K562 (cell line): Measurements from ENCODE around the gene CT45A9. TPM values are rescaled to one million over a fixed set of nuclear protein-coding genes. Genes with fewer than 3 reads are reported as not detected.

ENCODE experiments used
- ATAC-seq: fragments of 200-7000 bp; cut with Tn5 transposase; 3 replicates; pipeline ENCODE4 v1.9.1; 2020; ENCODE audit warnings: moderate library complexity
- BruUV-seq: library from RNA; stranded (reverse); fragments of 400-500 nt; replicated peaks from 2 replicates; lab custom pipeline; 2021; lab: Mats Ljungman, UMichigan
- CTCF ChIA-PET: fragments of 300-600 bp; formaldehyde crosslinking; extraction: SDS; loops from one replicate; lab custom pipeline; 2021; ENCODE audit warnings: low intra/inter-chr PET ratio; lab: Yijun Ruan, JAX
- POLR2A ChIA-PET: fragments of 300-600, 350-650 bp; sonication (Branson Sonifier 250); formaldehyde crosslinking; extraction: SDS; loops from one replicate; lab custom pipeline; 2021; ENCODE audit warnings: antibody characterized with exemption, inconsistent platforms; lab: Yijun Ruan, JAX
- DNase-seq, 4 experiments: peaks; one replicate each; pipeline versions ENCODE4 v3.0.0 to v3.0.0-alpha.2; 2011 to 2018; ENCODE audit warnings: low spot score in 3 of 4, mixed read lengths in 3 of 4; ENCODE audit errors: extremely low read depth in 1 of 4
- FAIRE-seq: peaks from 2 replicates; lab custom pipeline; 2011; peaks lifted over from hg19 to GRCh38; lab: Jason Lieb, UNC
- H2AFZ ChIP-seq: 2 replicates; pipeline ENCODE4 v1.6.0; 2011; ENCODE audit warnings: low read depth, low read length, control low read depth, inconsistent platforms
- H3K27ac ChIP-seq: fragments of 200-600 bp; 3 replicates; pipeline ENCODE4 v1.8.0; 2011; ENCODE audit warnings: low read depth, mild to moderate bottlenecking, control low read depth, inconsistent platforms, low read length, moderate library complexity, mixed read lengths; ENCODE audit errors: extremely low read depth
- H3K27me3 ChIP-seq, 2 experiments: fragments of 300-600 bp in 1 of 2; 2 replicates in 1 of 2; 3 replicates in 1 of 2; pipeline versions ENCODE4 v1.6.0 to v1.8.0; 2011; ENCODE audit warnings: inconsistent platforms in 2 of 2, low read length in 2 of 2, mild to moderate bottlenecking in 1 of 2, mixed read lengths in 1 of 2, moderate library complexity in 1 of 2; ENCODE audit not compliant: control insufficient read depth in 2 of 2, insufficient read depth in 2 of 2
- H3K36me3 ChIP-seq: fragments of 300-600 bp; 3 replicates; pipeline ENCODE4 v1.8.0; 2011; ENCODE audit warnings: mild to moderate bottlenecking, low read length, inconsistent platforms; ENCODE audit not compliant: control insufficient read depth, insufficient read depth
- H3K4me1 ChIP-seq, 2 experiments: fragments of 200-600 bp in 1 of 2; replicated peaks in 1 of 2; 2 replicates in 1 of 2; 3 replicates in 1 of 2; pipeline versions ENCODE4 v1.5.1 to v1.8.0; 2011; ENCODE audit warnings: inconsistent platforms in 2 of 2, low read length in 2 of 2, mild to moderate bottlenecking in 1 of 2, mixed read lengths in 1 of 2, moderate library complexity in 1 of 2; ENCODE audit not compliant: control insufficient read depth in 2 of 2, insufficient read depth in 2 of 2
- H3K4me2 ChIP-seq: 2 replicates; pipeline ENCODE4 v1.6.1; 2011; ENCODE audit warnings: low read length, control low read depth, inconsistent platforms, mixed read lengths; ENCODE audit not compliant: insufficient read depth
- H3K4me3 ChIP-seq: fragments of 200-600 bp; sonication (generic), shearing (Covaris generic); 2 replicates; pipeline ENCODE4 v1.5.1; 2016; ENCODE audit warnings: control low read depth, inconsistent platforms
- H3K79me2 ChIP-seq: fragments of 200-600 bp; 3 replicates; pipeline ENCODE4 v1.8.0; 2011; ENCODE audit warnings: low read length, inconsistent platforms; ENCODE audit not compliant: control insufficient read depth, insufficient read depth
- H3K9ac ChIP-seq, 2 experiments: 2 replicates each; pipeline versions ENCODE4 v1.6.0 to v1.6.1; 2011; ENCODE audit warnings: low read depth in 2 of 2, low read length in 2 of 2, control low read depth in 1 of 2, inconsistent platforms in 1 of 2, mild to moderate bottlenecking in 1 of 2, mixed read lengths in 1 of 2; ENCODE audit not compliant: insufficient read depth in 1 of 2
- H3K9me1 ChIP-seq: one replicate; pipeline ENCODE4 v1.6.0; 2011; ENCODE audit warnings: inconsistent platforms, mild to moderate bottlenecking, low read length, moderate library complexity; ENCODE audit not compliant: control insufficient read depth, insufficient read depth
- H3K9me3 ChIP-seq: replicated peaks from 2 replicates; pipeline ENCODE4 v1.5.1; 2011; ENCODE audit warnings: low read depth, low read length, inconsistent platforms; ENCODE audit not compliant: control insufficient read depth, insufficient read depth
- H4K20me1 ChIP-seq: replicated peaks from 2 replicates; pipeline ENCODE4 v1.6.1; 2011; ENCODE audit warnings: low read length, inconsistent platforms, mixed read lengths; ENCODE audit not compliant: control insufficient read depth, insufficient read depth
- ARHGAP35 ChIP-seq: fragments of 450-650 bp; IDR thresholded peaks from 2 replicates; pipeline ENCODE4 v1.6.1; 2018; ENCODE audit not compliant: partially characterized antibody
- CREBBP ChIP-seq: IDR thresholded peaks from one replicate; pipeline ENCODE4 v1.6.1; 2012; ENCODE audit warnings: low read depth, mild to moderate bottlenecking, control low read depth, inconsistent platforms, low read length
- ETS2 ChIP-seq: IDR thresholded peaks from 2 replicates; pipeline ENCODE4 v1.6.1; 2016; ENCODE audit warnings: borderline replicate concordance, missing genetic modification characterization, mild to moderate bottlenecking, moderate library complexity, missing compliant biosample characterization; ENCODE audit not compliant: poor library complexity, severe bottlenecking
- NFE2 ChIP-seq: IDR thresholded peaks from 2 replicates; pipeline ENCODE4 v1.6.1; 2014; ENCODE audit warnings: antibody characterized with exemption, low read depth
- NFIC ChIP-seq: fragments of 450-650 bp; IDR thresholded peaks from 2 replicates; pipeline ENCODE4 v1.6.1; 2017; ENCODE audit warnings: mild to moderate bottlenecking, inconsistent platforms
- OTX1 ChIP-seq: fragments of 450-650 bp; formaldehyde crosslinking; IDR thresholded peaks from 2 replicates; pipeline ENCODE4 v1.4.0; 2022; ENCODE audit warnings: mild to moderate bottlenecking
- RAD21 ChIP-seq, 2 experiments: fragments of 250-450 bp in 1 of 2; fragments of 450-650 bp in 1 of 2; sonication (Bioruptor Pico) in 1 of 2; formaldehyde crosslinking in 1 of 2; IDR thresholded peaks in 1 of 2; conservative IDR thresholded peaks in 1 of 2; 2 replicates each; pipeline versions ENCODE4 v1.4.0 to v1.8.0; 2020 to 2022; ENCODE audit warnings: mild to moderate bottlenecking in 2 of 2, moderate library complexity in 1 of 2
- ZBTB8A ChIP-seq: fragments of 450-650 bp; IDR thresholded peaks from 2 replicates; pipeline ENCODE4 v1.6.1; 2018; ENCODE audit warnings: mild to moderate bottlenecking, moderate library complexity; ENCODE audit not compliant: partially characterized antibody
- ZNF408 ChIP-seq: fragments of 250-450 bp; sonication (Bioruptor Pico); IDR thresholded peaks from 2 replicates; pipeline ENCODE4 v1.4.0; 2020; ENCODE audit warnings: low read depth, mild to moderate bottlenecking, moderate library complexity
- ZNF717 ChIP-seq: fragments of 250-450 bp; sonication (Bioruptor Pico); IDR thresholded peaks from 2 replicates; pipeline ENCODE4 v1.5.0; 2021
- WGBS: fragments of 100-300 bp; shearing (Covaris generic); methylation state at CpG from one replicate; pipeline ENCODE4 v1.1.6; 2016; ENCODE audit warnings: low coverage, mixed read lengths; ENCODE audit not compliant: insufficient coverage; ENCODE audit errors: missing lambda C conversion rate; 5-methylcytosine and 5-hydroxymethylcytosine counted together
- in situ Hi-C: fragments of 300-500 bp; cut with MboI; formaldehyde crosslinking; loops from 4 replicates; pipeline ENCODE4 v1.15.0; 2018; ENCODE audit warnings: inconsistent platforms, mixed read lengths
- intact Hi-C: fragments of 100-400 bp; cut with micrococcal nuclease; formaldehyde crosslinking; loops from 2 replicates; pipeline ENCODE4 v1.14.2; 2022
- polyA plus RNA-seq, 8 experiments: library from polyadenylated mRNA; depleted of rRNA in 4 of 8; stranded (reverse) in 5 of 8; unstranded in 3 of 8; fragments of >200 nt; fragmentation: Nextera tagmentation in 2 of 8; fragmentation: Illumina TruSeq in 1 of 8; extraction: Ambion mirVana in 2 of 8; extraction: Trizol in 1 of 8; gene quantifications; 2 replicates each; pipeline versions ENCODE4 v1.2.1 to v1.2.3, GENCODE V29; 2011 to 2014; ENCODE audit warnings: inconsistent platforms in 1 of 8, missing spikeins in 1 of 8
- total RNA-seq, 7 experiments: library from RNA; depleted of rRNA in 6 of 7; stranded (reverse); fragments of >200 nt in 6 of 7; fragmentation: Illumina TruSeq in 2 of 7; extraction: Trizol in 2 of 7; gene quantifications; 2 replicates each; pipeline versions ENCODE4 v1.2.1 to v1.2.3, GENCODE V29; 2011 to 2021; ENCODE audit warnings: low replicate concordance in 1 of 7

CT45A9 gene
- total and polyA plus RNA-seq, 9 of the 15 experiments (the other 6 are each of a cell fraction or from before 2014, with no cell fraction given) = 6.5 to 27.7 (median 9.6) TPM; not detected in 4

- Histone ChIP-seq H3K27me3 (no peaks in the 10 kb centered on the region), H3K27ac (no peak overlapping the region), H3K4me3 (no peak overlapping the region), H3K9ac (no peak overlapping the region), H3K9me3 (no peaks in the 10 kb centered on the region), H3K36me3 (peaks cover 71% of the 10 kb centered on the region; the same call in 2 of the 3 replicates), H4K20me1 (no peaks in the 10 kb centered on the region), H2AFZ (no peak overlapping the region), H3K4me1 (peaks cover 4 to 11% of the 10 kb centered on the region in 2 experiments; a peak in 3 of 5 replicates), H3K4me2 (no peak overlapping the region), H3K9me1 (no peaks in the 10 kb centered on the region), H3K79me2 (no peaks in the 10 kb centered on the region)
- DNase-seq (no peak), ATAC-seq (no peak), FAIRE-seq (no peak)
- WGBS = 95% methylated on average over 5 of the region's 5 CpGs
- TF ChIP-seq NFE2 = no peak
- no peak for TF ChIP-seq ZNF408
- no peak for TF ChIP-seq ARHGAP35
- TF ChIP-seq ZNF717 = no peak
- TF ChIP-seq ZBTB8A = no peak
- no peak for TF ChIP-seq CREBBP
- TF ChIP-seq RAD21 (CRISPR knock-in tag; conservative IDR thresholded peaks at IDR 0.05 in 1 of 2, IDR thresholded peaks at IDR 0.05 in 1 of 2) = no peak
- TF ChIP-seq ETS2 (tag) = no peak
- no peak for TF ChIP-seq NFIC
- TF ChIP-seq OTX1 = no peak
- no TSS peak for BruUV-seq
- ChIA-PET CTCF (no interaction called here), POLR2A (no interaction called here)
- in situ Hi-C loops = no loop called here
- intact Hi-C loops = no loop called here
Observed at GRCh38 chrX:135910251-135910650, 38.6 kb upstream of the CT45A9 start.
